Stimulated activated CD8-positive, alpha-beta memory T cell treated with anti-CD3 and anti-CD28 coated beads, Interleukin-12 subunit alpha, Interleukin-12 subunit beta, amount 100 ng/mL, for 24 hours (primary cell): ENCODE measurements around the gene VGLL4.
"Not testable (repeated sequence)": the region's sequence is repeated elsewhere in the genome, so short reads cannot be mapped to it uniquely, and the experiment has no call there.

Source experiments
- DNase-seq: peaks from one replicate; pipeline ENCODE4 v3.0.0-alpha.2; 2020; ENCODE audit errors: extremely low read depth

The VGLL4 gene

DNA sequence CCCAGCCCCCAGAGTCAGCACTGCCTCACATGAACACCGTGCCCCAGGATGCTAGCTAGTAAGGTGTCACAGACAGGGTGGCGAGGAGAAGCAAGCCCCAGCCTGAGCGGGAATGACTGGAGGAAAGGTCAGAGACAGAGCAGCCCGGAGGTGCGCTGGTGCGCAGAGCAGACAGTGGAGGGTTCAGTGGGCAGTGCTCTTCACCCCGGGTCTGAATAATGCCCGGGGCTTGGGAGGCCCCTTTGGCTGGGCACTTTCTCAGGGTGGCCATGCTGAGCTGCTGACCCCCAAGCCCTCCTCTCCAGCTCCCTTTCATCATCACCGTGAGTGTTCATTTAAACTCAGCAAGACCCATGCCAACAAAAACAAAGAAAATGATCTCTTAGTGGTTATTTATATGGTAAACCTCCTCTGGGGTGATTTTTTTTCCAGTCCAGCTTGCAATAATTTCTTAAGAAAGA lies 110.8 kb downstream of the VGLL4 start:
- no peak for DNase-seq

DNA sequence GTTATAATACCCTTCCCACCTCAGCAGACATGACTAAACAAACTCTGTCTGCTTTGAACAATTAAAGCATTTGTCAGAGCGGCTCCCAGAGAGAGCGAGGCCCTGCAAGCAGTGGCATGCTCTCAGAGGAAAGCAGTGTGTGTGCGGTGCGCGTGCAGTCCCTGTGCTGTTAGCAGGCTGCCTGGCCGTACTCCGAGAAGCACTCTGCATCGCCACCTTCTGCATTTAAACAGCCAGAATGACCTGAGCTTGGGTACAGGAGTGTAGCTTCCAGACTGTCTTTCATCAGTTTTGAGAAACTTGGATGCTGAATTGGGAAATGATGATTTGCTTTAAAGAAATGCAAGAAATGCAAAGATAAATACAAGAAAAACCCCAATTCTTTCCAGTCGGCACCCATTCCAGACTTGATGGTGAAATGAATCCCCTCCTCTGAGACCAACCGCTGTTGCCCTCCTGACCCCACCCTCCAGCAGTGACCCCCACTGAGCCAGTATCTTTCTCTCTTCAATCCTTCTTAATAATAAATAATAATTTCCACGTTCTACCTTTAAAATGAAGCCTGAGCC lies 113.5 kb downstream of the VGLL4 start:
- no peak for DNase-seq

DNA sequence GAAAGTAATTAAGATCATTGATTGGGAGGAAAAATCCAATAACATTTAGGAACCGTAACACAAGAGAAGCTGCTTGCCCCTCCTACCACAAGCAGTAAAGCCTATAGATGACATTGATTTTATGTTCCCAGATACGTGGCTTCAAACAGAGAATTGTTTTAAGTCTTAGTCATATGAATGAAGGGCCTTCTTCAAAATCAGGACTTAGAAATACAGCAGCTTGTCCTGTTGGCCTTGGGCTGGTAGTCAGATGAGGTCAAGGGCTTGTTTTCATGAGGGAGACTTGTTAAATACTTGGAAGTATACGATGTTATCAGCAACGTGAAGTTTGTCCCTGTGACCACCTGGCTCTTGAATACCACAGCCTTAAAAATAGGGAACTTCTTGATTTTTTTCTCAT lies 114.4 kb downstream of the VGLL4 start:
- no peak for DNase-seq

DNA sequence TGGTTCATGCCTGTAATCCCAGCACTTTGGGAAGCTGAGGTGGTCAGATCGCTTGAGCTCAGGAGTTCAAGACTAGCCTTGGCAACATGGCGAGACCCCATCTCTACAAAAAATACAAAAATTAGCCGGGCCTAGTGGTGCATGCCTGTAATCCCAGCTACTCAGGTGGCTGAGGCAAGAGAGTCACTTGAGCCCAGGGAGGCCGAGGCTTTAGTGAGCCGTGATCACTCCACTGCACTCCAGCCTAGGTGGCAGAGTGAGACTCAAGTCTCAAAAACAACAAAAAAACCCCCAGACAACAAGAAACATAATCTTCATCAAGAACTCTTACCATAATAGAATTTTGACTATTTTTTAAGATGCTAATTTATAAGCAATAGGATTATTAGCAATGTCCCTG lies 117.6 kb downstream of the VGLL4 start:
- DNase-seq, result not testable (repeated sequence)

DNA sequence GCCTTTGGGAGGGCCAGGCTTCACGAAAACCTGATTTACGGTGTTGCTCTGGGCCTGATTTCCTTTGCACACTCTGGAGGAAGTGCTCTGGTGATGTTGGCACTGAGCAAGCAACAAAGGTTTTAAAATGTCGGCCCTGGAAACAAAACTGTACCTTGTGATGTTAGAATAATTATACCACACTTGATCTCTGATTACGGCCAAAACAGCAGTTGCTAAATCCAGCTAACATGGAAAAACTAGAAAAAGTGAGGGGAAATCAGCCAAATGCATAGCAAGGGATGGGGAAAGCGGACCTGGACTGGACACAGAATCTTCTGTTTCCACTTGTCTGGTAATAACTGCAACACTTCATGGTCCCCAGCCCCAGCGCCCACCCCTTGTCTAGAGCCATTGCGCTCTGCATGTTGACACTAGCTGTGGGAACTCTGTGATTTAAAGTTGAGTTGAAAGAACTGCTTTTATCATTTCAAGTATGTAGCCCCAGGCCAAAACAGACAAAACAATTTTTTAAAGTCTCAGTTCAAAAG lies 120.1 kb downstream of the VGLL4 start:
- DNase-seq, result no peak

DNA sequence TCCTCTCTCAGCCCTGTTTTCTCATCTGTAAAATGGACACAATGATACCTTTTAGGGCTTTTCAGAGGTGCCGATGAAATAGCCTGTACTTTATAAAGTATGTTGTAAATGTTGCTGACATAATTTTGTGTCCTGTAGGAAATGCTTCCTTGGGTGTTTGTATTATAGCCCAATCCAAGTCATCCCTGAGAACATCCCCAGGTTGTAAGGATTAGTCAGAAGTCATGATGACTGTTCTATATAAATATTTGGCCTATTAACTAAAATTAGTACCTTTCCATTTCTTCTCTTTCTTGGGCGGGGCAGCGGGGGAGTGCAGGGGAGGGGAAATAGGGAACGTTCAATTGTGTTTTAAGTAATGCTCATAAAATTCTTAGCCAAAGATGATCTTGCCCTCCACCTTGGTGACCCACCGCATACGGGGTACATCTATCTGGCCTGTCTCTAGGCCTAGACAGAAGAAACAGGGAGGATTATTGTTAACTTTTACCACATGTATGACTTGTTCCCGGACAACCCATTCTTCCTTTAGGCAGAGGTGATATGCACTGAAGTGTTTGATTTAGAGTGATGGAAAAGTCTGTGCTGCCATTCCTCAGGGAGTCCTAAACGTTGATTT lies 120.7 kb downstream of the VGLL4 start:
- DNase-seq, result no peak

DNA sequence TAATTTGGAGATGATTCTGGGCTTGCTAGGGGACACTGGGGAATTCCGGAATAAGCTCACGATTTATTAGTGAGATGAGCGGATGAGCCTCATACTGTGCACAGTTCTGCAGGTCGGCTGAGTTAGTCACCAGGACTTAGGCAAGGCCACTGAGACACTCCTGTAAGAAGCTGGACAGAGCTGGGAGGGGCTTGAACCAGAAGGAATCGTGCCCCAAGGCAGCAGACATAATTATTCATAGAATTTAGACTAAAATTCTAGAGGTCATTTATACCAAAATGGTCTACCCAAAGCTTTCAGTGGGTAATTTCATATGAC lies 121.4 kb downstream of the VGLL4 start:
- DNase-seq, result no peak

DNA sequence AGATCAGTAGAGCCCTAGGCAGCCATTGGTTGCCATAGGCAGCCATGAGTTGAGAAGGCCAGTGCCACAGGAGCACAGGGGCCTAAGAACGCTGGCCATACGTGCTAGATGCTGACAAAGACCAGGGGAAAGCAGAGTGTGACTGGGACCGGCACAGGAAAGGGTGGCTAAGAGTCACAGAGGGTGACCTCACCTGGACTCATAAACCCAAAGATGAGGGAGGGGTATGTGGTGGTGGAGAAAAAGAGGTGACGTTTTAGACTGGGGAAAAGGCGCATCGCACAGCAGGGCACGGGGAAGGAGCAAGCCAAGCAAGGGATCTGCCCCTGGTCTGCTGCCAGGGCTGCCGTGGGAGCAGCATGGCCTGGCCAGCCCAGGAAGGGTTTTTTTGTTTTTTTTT lies 122.5 kb downstream of the VGLL4 start:
- no peak for DNase-seq

DNA sequence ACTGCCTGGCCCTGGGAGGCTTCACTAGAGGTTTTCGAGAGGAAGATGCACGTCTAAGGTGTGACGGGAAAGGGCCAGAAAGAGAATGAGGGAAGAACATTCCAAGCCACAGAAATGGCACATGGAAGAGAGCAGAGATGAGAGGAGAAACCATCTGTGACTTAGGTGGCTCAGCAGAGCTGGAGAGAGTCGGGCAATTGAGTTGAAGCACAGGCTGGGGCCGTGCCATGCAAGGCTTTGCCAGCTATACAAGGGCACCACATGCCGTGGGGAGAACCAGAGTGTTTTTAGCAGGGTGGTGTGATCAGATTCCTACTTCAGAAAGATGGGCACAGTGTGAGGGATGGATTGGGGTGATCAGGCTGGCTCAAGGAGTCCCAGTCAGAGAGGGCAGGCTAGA lies 126.1 kb downstream of the VGLL4 start:
- no peak for DNase-seq

DNA sequence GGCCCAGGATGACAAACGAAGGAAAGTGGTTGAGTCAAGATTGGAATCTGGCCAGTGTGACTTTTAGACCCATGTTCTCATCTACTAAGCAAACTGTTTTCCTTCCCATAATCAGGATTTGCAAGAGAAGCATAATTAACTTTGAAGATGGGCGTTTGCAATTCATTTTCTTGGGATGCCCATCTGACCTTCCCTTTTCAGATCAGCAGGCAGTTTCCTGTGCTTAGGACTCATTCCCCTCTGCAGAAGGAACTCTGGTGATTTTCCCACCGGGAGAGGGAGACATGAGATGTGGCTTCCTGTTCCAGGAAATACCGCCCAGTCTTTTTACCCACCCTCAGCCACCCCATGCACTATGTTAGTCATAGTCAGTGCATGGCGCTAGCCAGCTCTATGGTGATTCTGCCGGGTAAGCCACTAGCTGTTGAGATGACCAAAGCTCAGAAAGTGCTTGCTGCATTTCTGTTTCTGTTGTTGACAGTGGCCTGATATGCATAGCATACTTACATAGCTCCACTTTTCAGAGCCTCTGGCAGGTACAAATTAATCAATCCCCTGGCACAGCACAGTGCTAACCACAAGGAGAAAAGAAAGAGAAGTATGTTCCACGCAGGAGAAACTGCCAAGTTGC lies 129.4 kb downstream of the VGLL4 start:
- no peak for DNase-seq

DNA sequence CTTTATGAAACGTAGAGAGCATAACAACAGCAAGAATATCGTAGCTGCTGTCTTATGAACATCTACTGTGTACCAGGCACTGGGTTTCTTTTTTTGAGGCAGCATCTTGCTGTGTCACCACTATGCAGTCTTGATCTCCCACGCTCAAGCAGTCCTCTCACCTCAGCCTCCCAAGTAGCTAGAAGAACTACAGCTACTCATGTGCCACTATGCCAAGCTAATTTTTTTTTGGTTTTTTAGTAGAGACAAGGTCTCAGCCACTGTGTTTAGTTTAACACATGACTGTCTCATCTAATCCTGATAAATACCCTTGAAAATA lies 129.9 kb downstream of the VGLL4 start:
- no peak for DNase-seq

DNA sequence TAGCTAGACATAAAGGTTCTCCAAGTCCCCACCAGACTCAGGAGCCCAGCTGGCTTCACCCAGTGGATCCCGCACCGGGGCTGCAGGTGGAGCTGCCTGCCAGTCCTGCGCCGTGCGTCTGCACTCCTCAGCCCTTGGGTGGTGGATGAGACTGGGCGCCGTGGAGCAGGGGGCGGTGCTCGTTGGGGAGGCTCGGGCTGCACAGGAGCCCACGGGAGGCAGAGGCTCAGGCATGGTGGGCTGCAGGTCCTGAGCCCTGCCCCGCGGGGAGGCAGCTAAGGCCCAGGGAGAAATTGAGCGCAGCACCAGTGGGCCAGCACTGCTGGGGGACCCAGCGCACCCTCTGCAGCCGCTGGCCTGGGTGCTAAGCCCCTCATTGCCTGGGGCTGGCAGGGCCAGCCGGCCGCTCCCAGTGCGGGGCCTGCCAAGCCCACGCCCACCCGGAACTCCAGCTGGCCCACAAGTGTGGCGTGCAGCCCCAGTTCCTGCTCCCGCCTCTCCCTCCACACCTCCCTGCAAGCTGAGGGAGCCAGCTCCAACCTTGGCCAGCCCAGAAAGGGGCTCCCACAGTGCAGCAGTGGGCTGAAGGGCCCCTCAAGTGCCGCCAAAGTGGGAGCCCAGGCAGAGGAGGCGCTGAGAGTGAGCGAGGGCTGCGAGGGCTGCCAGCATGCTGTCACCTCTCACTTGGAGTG lies 130.4 kb downstream of the VGLL4 start:
- DNase-seq, result not testable (repeated sequence)

DNA sequence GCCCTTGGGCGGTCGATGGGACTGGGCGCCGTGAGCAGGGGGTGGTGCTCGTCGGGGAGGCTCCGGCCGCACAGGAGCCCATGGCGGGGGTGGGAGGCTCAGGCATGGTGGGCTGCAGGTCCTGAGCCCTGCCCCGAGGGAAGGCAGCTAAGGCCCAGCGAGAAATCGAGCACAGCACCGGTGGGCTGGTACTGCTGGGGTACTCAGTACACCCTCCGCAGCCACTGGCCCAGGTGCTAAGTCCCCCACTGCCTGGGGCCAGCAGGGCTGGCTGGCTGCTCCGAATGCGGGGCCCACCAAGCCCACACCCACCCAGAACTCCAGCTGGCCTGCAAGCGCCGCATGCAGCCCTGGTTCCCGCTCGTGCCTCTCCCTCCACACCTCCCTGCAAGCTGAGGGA lies 132.1 kb downstream of the VGLL4 start:
- DNase-seq, result not testable (repeated sequence)

DNA sequence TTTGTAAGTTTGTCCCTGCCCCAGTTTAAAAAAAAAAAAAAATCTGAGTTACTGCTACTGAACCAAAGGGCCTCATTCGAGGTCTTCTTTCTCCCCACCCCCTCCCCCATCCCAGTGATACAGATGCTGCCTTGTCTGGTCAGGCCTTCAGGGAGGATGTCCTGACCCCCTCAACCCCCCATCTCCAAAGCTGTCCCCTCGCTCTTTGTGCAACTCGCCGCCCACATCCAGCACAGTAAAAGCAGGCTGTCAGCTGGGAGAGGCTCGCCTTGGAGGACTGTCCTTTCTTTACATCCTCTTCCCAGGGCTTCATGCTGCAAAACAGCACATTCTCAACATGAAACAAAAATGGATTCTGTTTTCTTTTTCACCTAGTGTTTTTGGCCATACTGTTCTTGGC lies 133.4 kb downstream of the VGLL4 start:
- DNase-seq, result no peak

DNA sequence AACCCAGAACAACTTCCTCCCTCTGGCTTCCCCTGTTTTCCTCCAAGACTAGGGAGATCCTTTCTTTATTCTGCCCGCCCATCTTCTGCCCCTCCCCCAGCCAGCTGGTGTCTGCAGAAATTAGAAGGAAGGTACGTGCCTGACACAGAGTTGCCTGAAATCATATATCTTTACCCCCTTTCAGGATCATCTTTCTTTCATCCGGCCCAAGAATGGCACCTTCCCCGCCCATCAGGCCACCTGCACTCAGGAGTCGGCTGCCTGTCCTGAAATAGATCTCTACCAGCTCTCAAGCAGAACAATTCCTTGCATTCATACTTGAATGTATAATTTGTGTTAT lies 133.7 kb downstream of the VGLL4 start:
- no peak for DNase-seq

DNA sequence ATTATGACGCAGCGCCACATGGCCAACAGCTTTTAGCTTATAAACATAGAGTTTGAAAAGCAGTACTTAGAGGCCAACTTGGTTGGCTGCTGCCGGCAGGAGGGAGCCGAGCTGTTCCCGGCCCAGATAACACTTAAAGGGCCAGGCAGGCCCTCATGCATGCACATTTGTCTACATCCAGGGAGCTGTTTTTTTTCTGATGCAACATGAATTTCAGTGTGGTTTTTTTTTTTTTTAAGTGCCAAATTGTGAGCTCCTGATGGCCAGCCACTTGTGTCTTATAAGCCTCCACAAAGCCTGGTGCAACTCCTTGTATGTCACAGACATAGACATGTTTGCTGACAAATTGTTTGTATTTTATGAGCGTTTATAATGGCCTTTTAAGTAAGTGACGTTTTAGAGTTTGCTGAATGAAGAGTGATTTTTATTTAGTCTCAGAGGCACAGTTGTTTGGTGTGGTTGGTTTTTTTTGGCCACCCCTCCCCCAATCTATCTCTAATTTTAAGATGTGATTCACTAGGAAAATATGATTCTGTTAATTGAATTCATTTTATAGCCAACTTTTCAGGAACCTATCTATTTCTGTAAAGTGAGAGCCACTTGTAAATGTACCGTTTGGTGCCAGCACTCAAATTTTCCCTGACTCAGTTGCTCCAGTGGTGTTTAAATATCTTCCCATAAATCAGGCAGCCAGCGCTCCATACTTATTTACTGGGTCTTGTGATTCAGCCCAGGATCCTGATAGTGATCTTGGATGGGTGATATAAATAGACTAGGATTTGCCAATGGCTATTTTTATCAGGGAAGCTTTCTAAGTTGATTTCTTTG lies 134.3 kb downstream of the VGLL4 start:
- DNase-seq, result no peak

DNA sequence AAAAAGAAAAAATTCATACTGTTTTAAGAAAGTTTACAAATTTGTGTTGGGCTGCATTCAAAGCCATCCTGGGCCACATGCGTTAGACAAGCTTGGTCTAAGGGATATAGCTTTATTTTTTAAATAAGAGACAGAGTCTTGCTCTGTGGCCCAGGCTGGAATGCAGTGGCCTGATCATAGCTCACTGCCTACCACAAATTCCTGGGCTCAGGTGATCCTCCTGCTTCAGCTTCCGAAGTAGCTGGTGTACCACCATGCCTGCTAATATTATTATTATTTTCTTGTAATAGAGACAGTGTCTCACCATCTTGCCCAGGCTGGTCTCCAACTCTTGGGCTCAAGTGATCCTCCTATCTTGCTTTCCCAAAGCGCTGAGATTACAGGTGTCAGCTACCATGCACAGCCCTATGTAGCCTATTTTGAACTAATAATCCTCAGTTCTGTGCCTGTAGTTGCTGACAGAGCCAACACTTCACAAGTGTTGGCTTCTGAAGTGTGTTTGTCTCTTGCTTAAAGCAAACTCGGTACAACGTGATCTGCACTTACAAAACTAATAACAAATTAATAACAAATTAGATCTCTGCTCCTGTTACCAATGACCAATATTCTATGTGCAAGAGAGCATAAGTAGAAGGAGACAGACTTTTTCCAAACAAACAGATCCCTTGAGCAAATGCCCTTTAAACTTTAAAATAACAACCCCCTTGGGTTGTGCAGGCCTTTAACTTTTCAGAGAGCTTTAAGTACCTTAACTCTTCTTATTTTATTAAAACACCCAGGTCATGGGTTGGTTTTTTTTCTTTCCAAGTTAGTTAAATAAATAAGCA lies 135.2 kb downstream of the VGLL4 start:
- no peak for DNase-seq

DNA sequence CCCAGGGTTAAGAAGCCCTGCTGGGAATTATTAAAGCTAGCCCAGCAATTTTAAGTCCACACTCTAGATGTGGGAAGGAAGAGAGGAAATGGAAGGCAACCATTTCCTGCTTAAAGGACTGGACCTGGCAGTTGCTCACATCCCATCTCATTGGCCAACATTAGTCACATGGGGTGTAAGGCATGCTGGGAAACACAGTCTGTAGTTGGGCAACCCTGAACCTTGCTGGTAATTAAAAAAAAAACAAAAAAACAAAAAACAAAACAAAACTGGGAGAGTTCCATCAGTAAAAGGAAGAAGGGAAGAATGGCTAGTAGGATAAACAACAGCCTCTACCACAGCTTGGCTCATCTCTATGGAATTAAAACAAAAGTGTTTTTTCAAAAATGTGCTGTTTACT lies 136.0 kb downstream of the VGLL4 start:
- DNase-seq, result no peak
